Osteoblast (primary cell): Measurements from ENCODE around the gene DFFB. TPM values are rescaled to one million over a fixed set of nuclear protein-coding genes. Genes with fewer than 3 reads are reported as not detected.

Experiments used
- DNase-seq: peaks from one replicate; pipeline ENCODE4 v3.0.0; 2011; ENCODE audit warnings: low spot score, mixed read lengths; ENCODE audit not compliant: insufficient read length; ENCODE audit errors: missing footprints
- H2AFZ ChIP-seq: 2 replicates; pipeline ENCODE4 v1.6.0; 2011; ENCODE audit warnings: mild to moderate bottlenecking, low read length
- H3K27ac ChIP-seq: 2 replicates; pipeline ENCODE4 v1.5.1; 2011; ENCODE audit warnings: mild to moderate bottlenecking, low read depth, low read length, moderate library complexity
- H3K27me3 ChIP-seq: 2 replicates; pipeline ENCODE4 v1.6.0; 2012; ENCODE audit warnings: mild to moderate bottlenecking, control low read depth, inconsistent platforms, low read length, moderate library complexity; ENCODE audit not compliant: insufficient read depth
- H3K36me3 ChIP-seq: 2 replicates; pipeline ENCODE4 v1.5.1; 2011; ENCODE audit warnings: mild to moderate bottlenecking, low read length, control low read depth, moderate library complexity; ENCODE audit not compliant: insufficient read depth
- H3K4me1 ChIP-seq: 2 replicates; pipeline ENCODE4 v1.5.1; 2011; ENCODE audit warnings: mild to moderate bottlenecking, low read length, control low read depth, moderate library complexity; ENCODE audit not compliant: insufficient read depth
- H3K4me2 ChIP-seq: 2 replicates; pipeline ENCODE4 v1.6.0; 2011; ENCODE audit warnings: mild to moderate bottlenecking, low read length; ENCODE audit not compliant: insufficient read depth
- H3K4me3 ChIP-seq: fragments of 200-600 bp; sonication (generic); 3 replicates; pipeline ENCODE4 v1.5.1; 2012; ENCODE audit warnings: mild to moderate bottlenecking, low read length, inconsistent platforms; ENCODE audit not compliant: insufficient read depth
- H3K79me2 ChIP-seq: 2 replicates; pipeline ENCODE4 v1.6.0; 2012; ENCODE audit warnings: mild to moderate bottlenecking, low read length, control low read depth, inconsistent platforms; ENCODE audit not compliant: insufficient read depth
- H3K9me3 ChIP-seq: 2 replicates; pipeline ENCODE4 v1.5.1; 2011; ENCODE audit warnings: low read depth, low read length, control low read depth
- H4K20me1 ChIP-seq: 2 replicates; pipeline ENCODE4 v1.6.0; 2012; ENCODE audit warnings: mild to moderate bottlenecking, low read length, control low read depth; ENCODE audit not compliant: insufficient read depth
- CTCF ChIP-seq: IDR thresholded peaks from 2 replicates; pipeline ENCODE4 v1.5.1; 2011; ENCODE audit warnings: mild to moderate bottlenecking, low read depth, low read length, moderate library complexity; ENCODE audit errors: extremely low read depth
- total RNA-seq: library from RNA; depleted of rRNA; stranded (reverse); fragments of >200 nt; gene quantifications from 2 replicates; pipeline ENCODE4 v1.2.3, GENCODE V29; 2012

The DFFB gene
- total RNA-seq, 1 donor: 5.1 TPM

- Histone ChIP-seq H3K79me2 (no peaks in the 10 kb centered on the region), H3K9me3 (no peaks in the 10 kb centered on the region), H3K4me3 (no peak overlapping the region), H3K4me2 (no peak overlapping the region), H2AFZ (no peak overlapping the region), H3K4me1 (no peaks in the 10 kb centered on the region), H3K27me3 (no peaks in the 10 kb centered on the region), H4K20me1 (no peaks in the 10 kb centered on the region), H3K27ac (no peak overlapping the region), H3K36me3 (no peaks in the 10 kb centered on the region)
- TF ChIP-seq CTCF: no peak
- peak; percentile 45 for DNase-seq
Observed at GRCh38 chr1:3919706-3920105, 62.4 kb downstream of the DFFB start.

GRCh38 chr1:3921765-3922164, 64.5 kb downstream of the DFFB start:
- no peak overlapping the region for H3K4me2 ChIP-seq
- no peak overlapping the region for H3K4me3 ChIP-seq
- no peaks in the 10 kb centered on the region for H3K4me1 ChIP-seq
- H3K27me3 ChIP-seq: no peaks in the 10 kb centered on the region
- H3K79me2 ChIP-seq: no peaks in the 10 kb centered on the region
- H3K27ac ChIP-seq: no peak overlapping the region
- no peaks in the 10 kb centered on the region for H4K20me1 ChIP-seq
- no peaks in the 10 kb centered on the region for H3K9me3 ChIP-seq
- TF ChIP-seq CTCF: no peak
- DNase-seq: peak; percentile 42
- H3K36me3 ChIP-seq: no peaks in the 10 kb centered on the region
- no peak overlapping the region for H2AFZ ChIP-seq

- Histone ChIP-seq H2AFZ (no peak overlapping the region), H3K36me3 (no peaks in the 10 kb centered on the region), H3K4me3 (no peak overlapping the region), H3K9me3 (no peaks in the 10 kb centered on the region), H4K20me1 (no peaks in the 10 kb centered on the region), H3K4me2 (no peak overlapping the region), H3K79me2 (no peaks in the 10 kb centered on the region), H3K27me3 (no peaks in the 10 kb centered on the region), H3K27ac (no peak overlapping the region), H3K4me1 (no peaks in the 10 kb centered on the region)
- peak; percentile 9 for DNase-seq
- no peak for TF ChIP-seq CTCF
Observed at GRCh38 chr1:3922201-3922725, 65.0 kb downstream of the DFFB start.

DNA sequence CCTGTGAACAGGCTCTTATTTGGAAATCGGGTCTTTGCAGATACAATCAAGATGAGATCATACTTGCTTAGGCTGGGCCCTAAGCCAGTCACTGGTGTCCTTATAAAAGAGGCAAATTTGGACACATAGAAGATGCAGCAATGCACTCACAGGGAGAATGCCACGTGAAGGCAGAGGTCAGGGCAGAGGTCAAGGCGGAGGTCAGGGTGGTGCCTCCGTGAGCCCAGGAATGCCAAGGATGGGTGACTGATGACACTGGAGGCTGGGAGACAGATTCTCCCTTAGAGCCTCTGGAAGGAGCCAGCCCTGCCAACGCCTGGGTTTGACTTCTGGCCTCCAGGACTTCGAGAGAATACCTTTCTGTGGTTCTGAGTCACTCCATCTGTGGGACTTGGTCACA, 65.6 kb downstream of the DFFB start:
- Histone ChIP-seq H3K4me1 (no peaks in the 10 kb centered on the region), H3K27ac (no peak overlapping the region), H3K79me2 (no peaks in the 10 kb centered on the region), H3K27me3 (no peaks in the 10 kb centered on the region), H4K20me1 (no peaks in the 10 kb centered on the region), H2AFZ (no peak overlapping the region), H3K9me3 (no peaks in the 10 kb centered on the region), H3K4me3 (no peak overlapping the region), H3K4me2 (no peak overlapping the region), H3K36me3 (no peaks in the 10 kb centered on the region)
- TF ChIP-seq CTCF: no peak
- DNase-seq: peak; percentile 27
